ENCODE results near the gene BEAN1.
"Not testable (repeated sequence)": the region's sequence is repeated elsewhere in the genome, so short reads cannot be mapped to it uniquely, and the experiment has no call there.

The BEAN1 gene

DNA sequence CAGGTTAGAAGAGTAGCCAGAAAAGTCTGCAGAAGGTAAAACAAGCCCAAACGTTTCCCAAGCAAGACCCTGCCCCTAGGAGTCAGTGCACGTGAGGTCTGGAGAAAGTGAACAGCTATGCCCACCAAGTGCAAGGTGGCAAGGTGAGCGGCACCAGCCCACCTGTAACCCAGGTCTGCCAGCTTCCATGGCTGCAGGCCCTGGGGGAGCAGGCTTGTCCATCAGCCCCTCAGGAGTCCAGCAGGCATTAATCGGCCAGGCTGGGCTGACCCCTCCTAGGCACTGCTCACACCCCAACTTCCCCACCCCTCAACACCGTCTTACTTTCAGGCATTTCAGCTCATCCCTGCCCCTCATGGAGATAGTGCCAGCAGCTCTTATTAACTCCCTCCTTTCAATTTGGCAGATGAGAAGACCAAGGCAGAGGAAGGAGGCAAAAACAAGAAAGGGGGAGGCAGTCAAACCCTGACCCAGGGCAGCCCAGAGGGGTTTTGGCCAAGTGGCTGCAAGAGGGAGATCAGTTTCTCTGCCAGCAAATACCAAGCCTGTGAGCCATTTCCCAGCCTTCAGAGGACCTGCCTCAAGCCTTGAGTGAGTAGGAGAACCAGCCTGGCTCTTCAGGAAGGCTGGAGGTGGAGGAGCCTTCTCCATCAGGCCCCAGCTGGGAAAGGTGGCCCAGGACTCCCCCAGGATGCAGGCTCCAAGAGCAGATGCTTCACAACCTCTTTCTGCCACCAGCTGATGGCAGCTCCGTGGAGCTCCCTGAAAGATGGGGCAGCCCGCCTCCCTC is 14.7 kb downstream of the BEAN1 start:
- H3K4me1 ChIP-seq (ENCODE audit: control insufficient read depth, insufficient read depth, low read length): no peaks in the 10 kb centered on the region
- H3K9ac ChIP-seq (ENCODE audit: low read length): no peak overlapping the region
- H3K4me3 ChIP-seq (ENCODE audit: low read length): no peak overlapping the region
- no peaks in the 10 kb centered on the region for H3K36me3 ChIP-seq (ENCODE audit: control insufficient read depth, insufficient read depth, low read length)
- H3K27me3 ChIP-seq (ENCODE audit: control insufficient read depth, insufficient read depth, low read length): peaks cover 6% of the 10 kb centered on the region
- no peak overlapping the region for H3K27ac ChIP-seq (ENCODE audit: low read depth, low read length)

DNA sequence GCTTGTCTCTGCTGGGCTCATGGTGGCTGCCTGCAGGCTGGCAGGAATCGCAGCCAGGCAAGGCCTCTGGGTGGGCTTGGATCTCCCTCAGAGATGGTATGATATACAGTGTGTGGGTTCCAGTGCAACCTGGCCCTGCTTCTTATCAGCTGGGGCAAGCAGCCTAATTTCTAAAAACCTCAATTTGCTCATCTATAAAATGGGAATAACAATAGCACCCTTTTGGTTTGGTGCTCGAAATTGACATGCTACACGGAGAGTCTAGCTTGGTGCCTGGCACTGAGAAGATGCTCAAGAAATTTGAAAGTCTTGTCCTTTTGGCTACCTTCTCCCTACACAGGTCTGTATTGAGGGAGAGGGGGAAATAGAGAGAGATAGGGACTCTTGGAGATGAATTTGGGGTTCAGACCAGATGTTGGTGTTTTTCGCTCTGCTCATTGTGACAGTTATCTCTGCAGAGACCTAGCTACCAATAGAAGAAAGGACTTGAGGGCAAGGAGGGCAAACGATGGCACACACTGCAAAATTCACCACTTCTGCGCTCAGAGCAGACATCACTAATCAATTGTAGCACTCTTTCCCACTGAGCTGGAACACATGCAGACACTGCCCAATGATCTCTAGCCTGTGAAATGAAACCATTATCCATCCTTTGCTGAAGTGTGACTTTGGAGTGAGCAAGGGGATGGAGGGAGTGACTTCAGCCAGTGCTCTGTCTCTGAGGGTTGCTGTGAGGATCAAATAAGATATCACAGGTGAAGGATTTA is 15.6 kb downstream of the BEAN1 start:
- H3K27me3 ChIP-seq (ENCODE audit: control insufficient read depth, insufficient read depth, low read length): peaks cover 6% of the 10 kb centered on the region
- H3K4me1 ChIP-seq (ENCODE audit: control insufficient read depth, insufficient read depth, low read length): no peaks in the 10 kb centered on the region
- H3K27ac ChIP-seq (ENCODE audit: low read depth, low read length): no peak overlapping the region
- H3K9ac ChIP-seq (ENCODE audit: low read length): no peak overlapping the region
- no peak overlapping the region for H3K4me3 ChIP-seq (ENCODE audit: low read length)
- H3K36me3 ChIP-seq (ENCODE audit: control insufficient read depth, insufficient read depth, low read length): no peaks in the 10 kb centered on the region

DNA sequence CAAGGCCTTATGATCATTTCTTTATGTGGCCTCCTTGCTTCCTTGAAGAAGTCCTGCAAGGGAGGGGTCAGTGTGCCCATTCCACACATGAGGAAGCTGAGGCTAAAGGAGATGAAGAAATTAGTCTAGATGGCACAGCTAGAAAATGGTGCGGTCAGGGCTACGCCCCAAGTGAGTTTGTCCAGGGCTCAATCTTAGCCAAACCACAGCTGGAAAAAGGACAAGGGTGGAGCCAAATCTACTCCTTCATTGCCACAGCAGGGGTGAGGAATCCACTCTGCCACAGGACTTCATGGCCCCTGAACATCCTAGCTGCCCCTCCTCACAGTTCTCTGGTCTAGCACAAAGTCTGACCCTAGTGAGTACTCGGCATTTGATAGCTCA is 16.2 kb downstream of the BEAN1 start:
- peaks cover 6% of the 10 kb centered on the region for H3K27me3 ChIP-seq (ENCODE audit: control insufficient read depth, insufficient read depth, low read length)
- no peak overlapping the region for H3K27ac ChIP-seq (ENCODE audit: low read depth, low read length)
- H3K9ac ChIP-seq (ENCODE audit: low read length): no peak overlapping the region
- H3K4me3 ChIP-seq (ENCODE audit: low read length): no peak overlapping the region
- no peaks in the 10 kb centered on the region for H3K36me3 ChIP-seq (ENCODE audit: control insufficient read depth, insufficient read depth, low read length)
- H3K4me1 ChIP-seq (ENCODE audit: control insufficient read depth, insufficient read depth, low read length): no peaks in the 10 kb centered on the region

DNA sequence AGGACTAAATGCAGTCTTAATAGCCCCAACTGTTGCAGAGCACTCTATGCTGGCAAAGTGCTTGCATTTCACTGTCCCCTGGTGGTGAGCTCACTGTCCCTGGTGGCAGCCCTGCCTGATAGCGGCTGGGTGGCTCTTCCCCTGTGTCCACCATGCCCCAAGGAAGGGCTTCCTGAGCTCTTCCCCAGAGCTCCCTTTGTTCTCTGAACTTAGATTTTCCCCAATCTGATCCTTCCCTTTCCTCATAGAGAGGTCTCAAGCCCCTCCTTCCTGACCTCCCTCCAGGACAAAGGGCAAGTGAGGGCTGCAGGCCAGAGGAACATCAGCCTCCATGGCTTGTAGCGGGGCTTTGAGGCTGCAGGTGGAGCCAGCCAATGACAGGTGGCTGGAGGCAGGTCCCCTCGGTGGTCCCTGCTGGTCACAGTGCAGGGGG is 17.0 kb downstream of the BEAN1 start:
- no peak overlapping the region for H3K27ac ChIP-seq (ENCODE audit: low read depth, low read length)
- H3K9ac ChIP-seq (ENCODE audit: low read length): no peak overlapping the region
- H3K4me1 ChIP-seq (ENCODE audit: control insufficient read depth, insufficient read depth, low read length): no peaks in the 10 kb centered on the region
- H3K4me3 ChIP-seq (ENCODE audit: low read length): no peak overlapping the region
- H3K27me3 ChIP-seq (ENCODE audit: control insufficient read depth, insufficient read depth, low read length): peaks cover 6% of the 10 kb centered on the region
- H3K36me3 ChIP-seq (ENCODE audit: control insufficient read depth, insufficient read depth, low read length): no peaks in the 10 kb centered on the region

DNA sequence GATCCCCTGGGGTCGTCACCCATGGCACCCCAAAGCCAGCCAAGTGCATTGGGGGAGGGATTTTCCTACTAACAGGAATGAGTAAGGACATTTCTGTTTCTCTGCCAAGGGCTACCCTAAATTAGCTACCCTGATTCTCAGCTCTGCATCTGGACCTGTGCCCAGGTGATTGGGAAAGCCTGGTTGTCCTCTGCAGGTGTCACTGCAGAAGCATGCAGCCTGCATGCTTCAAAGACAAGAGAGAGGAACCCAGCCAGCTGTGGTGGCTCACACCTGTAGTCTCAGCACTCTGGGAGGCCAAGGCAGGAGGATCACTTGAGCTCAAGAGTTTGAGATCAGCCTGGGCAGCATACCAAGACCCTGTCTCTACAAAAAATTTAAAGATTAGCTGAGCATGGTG is 19.6 kb downstream of the BEAN1 start:
- Histone ChIP-seq H3K4me3 (ENCODE audit: low read length) (no peak overlapping the region), H3K9ac (ENCODE audit: low read length) (no peak overlapping the region)

DNA sequence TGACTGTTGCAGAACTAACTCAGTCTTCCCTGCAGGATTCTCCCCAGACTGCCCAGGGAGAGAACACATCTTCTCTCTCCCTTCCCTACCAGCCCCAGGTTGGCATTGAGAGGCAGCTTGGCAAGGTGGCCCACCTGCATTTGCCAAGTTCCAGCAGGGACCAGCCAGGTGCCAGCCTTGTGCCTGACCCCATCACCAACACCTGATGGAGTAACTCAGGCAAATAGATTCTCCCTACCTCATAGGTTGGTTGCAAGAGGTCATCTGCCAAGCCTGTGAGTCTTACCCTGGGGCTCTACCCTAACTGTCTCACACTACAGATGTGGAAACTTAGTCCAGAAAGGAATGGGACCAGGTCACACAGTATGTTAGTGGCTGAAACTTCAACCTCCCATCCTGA is 20.4 kb downstream of the BEAN1 start:
- Histone ChIP-seq H3K4me3 (ENCODE audit: low read length) (no peak overlapping the region), H3K27me3 (ENCODE audit: control insufficient read depth, insufficient read depth, low read length) (peaks cover 6% of the 10 kb centered on the region), H3K36me3 (ENCODE audit: control insufficient read depth, insufficient read depth, low read length) (no peaks in the 10 kb centered on the region), H3K9ac (ENCODE audit: low read length) (no peak overlapping the region), H3K27ac (ENCODE audit: low read depth, low read length) (no peak overlapping the region), H3K4me1 (ENCODE audit: control insufficient read depth, insufficient read depth, low read length) (no peaks in the 10 kb centered on the region)

More for the DNA sequence above, 19.6 kb downstream of the BEAN1 start:
- H3K27me3 ChIP-seq (ENCODE audit: control insufficient read depth, insufficient read depth, low read length): peaks cover 6% of the 10 kb centered on the region
- no peaks in the 10 kb centered on the region for H3K36me3 ChIP-seq (ENCODE audit: control insufficient read depth, insufficient read depth, low read length)
- no peak overlapping the region for H3K27ac ChIP-seq (ENCODE audit: low read depth, low read length)
- H3K4me1 ChIP-seq (ENCODE audit: control insufficient read depth, insufficient read depth, low read length): no peaks in the 10 kb centered on the region

DNA sequence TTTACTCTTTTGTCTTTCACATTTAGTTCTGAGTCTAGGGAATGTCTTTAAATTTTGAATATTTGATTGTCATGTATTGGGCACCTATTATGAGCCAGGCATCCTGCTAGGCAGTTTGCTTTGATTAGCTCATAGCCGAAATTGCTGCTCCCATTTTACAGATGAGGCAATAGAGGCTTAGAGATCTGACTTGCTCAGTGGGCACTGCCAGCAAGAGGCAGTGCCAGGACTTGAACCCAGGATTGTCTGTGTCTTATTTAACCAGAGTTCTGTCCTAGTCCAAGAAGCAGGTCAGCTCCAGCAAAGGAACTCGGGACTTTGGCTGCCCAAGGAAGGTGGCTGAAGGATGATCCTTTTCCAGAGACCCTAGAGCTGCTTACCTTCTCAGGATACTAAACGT is 24.5 kb downstream of the BEAN1 start:
- no peak overlapping the region for H3K9ac ChIP-seq (ENCODE audit: low read length)
- H3K36me3 ChIP-seq (ENCODE audit: control insufficient read depth, insufficient read depth, low read length): no peaks in the 10 kb centered on the region
- no peak overlapping the region for H3K4me3 ChIP-seq (ENCODE audit: low read length)
- no peak overlapping the region for H3K27ac ChIP-seq (ENCODE audit: low read depth, low read length)
- no peaks in the 10 kb centered on the region for H3K4me1 ChIP-seq (ENCODE audit: control insufficient read depth, insufficient read depth, low read length)
- peaks cover under 1% of the 10 kb centered on the region for H3K27me3 ChIP-seq (ENCODE audit: control insufficient read depth, insufficient read depth, low read length)

DNA sequence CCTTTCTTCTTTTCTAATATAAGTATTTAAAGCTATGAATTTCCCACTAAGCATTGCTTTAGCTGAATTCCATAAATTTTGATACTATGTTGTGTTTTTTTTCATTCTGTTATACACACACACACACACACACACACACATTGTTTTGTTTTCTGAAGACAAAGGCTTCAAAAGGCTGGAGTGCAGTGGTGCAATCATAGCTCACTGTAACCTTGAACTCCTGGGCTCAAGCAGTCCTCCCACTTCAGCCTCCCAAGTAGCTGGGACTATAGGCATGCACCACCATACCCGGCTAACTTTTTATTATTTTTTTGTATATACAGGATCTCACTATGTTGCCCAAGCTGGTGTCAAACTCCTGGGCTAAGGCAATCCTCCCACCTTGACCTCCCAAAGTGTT is 26.1 kb downstream of the BEAN1 start:
- H3K4me3 ChIP-seq (ENCODE audit: low read length); H3K9ac ChIP-seq (ENCODE audit: low read length); H3K36me3 ChIP-seq (ENCODE audit: control insufficient read depth, insufficient read depth, low read length); H3K27ac ChIP-seq (ENCODE audit: low read depth, low read length); H3K27me3 ChIP-seq (ENCODE audit: control insufficient read depth, insufficient read depth, low read length); H3K4me1 ChIP-seq (ENCODE audit: control insufficient read depth, insufficient read depth, low read length): not testable (repeated sequence)

DNA sequence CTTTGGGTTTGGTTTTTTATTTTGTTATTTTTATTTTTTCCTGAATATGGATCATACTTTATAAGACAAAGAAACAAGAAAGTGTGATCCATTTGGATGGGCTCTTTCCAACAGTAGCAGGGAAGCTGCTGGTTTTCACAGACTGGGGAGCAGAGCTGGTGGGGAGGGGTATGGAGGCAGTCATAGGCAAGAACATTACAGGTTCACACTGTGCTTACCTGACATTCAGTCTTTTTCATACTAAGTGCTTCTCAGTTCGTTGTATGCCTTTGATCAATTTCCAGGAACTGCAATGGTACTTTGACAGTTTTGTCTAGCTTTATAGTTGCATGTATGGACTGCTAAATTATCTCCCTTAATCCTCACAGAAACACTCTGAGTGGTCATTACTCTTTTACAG is 27.7 kb downstream of the BEAN1 start:
- no peak overlapping the region for H3K9ac ChIP-seq (ENCODE audit: low read length)
- no peaks in the 10 kb centered on the region for H3K4me1 ChIP-seq (ENCODE audit: control insufficient read depth, insufficient read depth, low read length)
- no peak overlapping the region for H3K27ac ChIP-seq (ENCODE audit: low read depth, low read length)
- H3K36me3 ChIP-seq (ENCODE audit: control insufficient read depth, insufficient read depth, low read length): no peaks in the 10 kb centered on the region
- no peak overlapping the region for H3K4me3 ChIP-seq (ENCODE audit: low read length)
- no peaks in the 10 kb centered on the region for H3K27me3 ChIP-seq (ENCODE audit: control insufficient read depth, insufficient read depth, low read length)

DNA sequence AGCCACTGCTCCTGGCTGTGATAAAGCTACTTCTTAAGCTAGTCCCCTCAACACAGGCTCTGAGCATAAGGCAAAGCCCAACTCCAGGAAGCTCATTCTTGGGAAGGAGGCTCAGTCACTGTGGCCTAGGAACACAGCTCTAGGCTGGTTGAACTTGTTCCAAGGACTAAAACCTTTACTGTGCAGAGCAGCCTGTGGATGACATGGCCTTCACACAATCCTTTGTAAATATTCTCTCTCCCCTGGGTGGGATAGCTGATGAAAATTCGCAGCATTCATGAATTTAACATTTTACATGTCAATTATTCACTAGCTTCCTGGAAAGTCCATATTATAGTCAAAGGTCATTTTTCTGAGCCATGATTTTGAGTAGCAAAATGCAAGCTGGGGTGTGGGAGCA is 28.9 kb downstream of the BEAN1 start:
- H3K9ac ChIP-seq (ENCODE audit: low read length): no peak overlapping the region
- no peaks in the 10 kb centered on the region for H3K36me3 ChIP-seq (ENCODE audit: control insufficient read depth, insufficient read depth, low read length)
- H3K27ac ChIP-seq (ENCODE audit: low read depth, low read length): no peak overlapping the region
- no peaks in the 10 kb centered on the region for H3K4me1 ChIP-seq (ENCODE audit: control insufficient read depth, insufficient read depth, low read length)
- no peak overlapping the region for H3K4me3 ChIP-seq (ENCODE audit: low read length)
- no peaks in the 10 kb centered on the region for H3K27me3 ChIP-seq (ENCODE audit: control insufficient read depth, insufficient read depth, low read length)

DNA sequence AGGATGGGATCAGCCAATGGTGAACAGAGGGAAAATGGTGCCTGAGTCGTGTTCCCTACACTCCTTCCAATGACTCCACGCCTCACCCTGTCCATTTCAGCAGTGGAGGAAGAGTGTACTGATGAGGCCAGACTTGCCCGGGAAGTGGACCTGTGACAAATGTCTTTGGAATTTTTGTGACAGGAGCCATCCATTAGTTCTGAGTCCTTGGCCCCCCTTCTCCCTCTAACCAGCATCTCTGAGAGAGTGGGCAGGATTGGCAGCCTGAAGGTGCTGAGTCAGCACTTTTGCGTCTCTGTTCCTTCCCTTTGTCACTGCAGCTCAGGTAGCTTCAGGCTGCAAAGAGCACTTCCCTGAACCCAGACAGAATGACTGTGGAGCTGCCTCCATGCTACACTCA is 30.8 kb downstream of the BEAN1 start:
- H3K27me3 ChIP-seq (ENCODE audit: control insufficient read depth, insufficient read depth, low read length): no peaks in the 10 kb centered on the region
- H3K4me3 ChIP-seq (ENCODE audit: low read length): no peak overlapping the region
- H3K27ac ChIP-seq (ENCODE audit: low read depth, low read length): no peak overlapping the region
- H3K4me1 ChIP-seq (ENCODE audit: control insufficient read depth, insufficient read depth, low read length): no peaks in the 10 kb centered on the region
- H3K36me3 ChIP-seq (ENCODE audit: control insufficient read depth, insufficient read depth, low read length): no peaks in the 10 kb centered on the region
- no peak overlapping the region for H3K9ac ChIP-seq (ENCODE audit: low read length)

DNA sequence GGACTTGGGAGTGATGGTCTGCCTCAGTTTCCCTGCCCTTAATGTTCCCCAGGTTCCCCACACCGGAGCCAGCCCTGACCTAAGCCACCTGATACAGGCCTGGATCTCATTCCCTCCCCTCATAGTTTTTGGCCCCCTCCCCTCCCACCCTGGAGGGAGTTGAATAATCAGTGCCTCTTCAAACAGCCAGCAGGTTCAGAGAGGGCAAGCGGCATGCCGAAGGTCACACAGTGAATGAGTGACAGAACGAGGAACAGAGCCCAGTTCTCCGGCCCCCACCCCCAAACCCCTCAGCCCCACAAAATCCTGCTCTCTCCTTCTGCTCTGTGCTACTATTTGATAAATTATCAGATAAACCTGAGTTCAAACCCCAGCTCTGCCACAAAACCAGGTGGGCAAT is 31.2 kb downstream of the BEAN1 start:
- Histone ChIP-seq H3K27me3 (ENCODE audit: control insufficient read depth, insufficient read depth, low read length) (no peaks in the 10 kb centered on the region), H3K4me1 (ENCODE audit: control insufficient read depth, insufficient read depth, low read length) (no peaks in the 10 kb centered on the region)

DNA sequence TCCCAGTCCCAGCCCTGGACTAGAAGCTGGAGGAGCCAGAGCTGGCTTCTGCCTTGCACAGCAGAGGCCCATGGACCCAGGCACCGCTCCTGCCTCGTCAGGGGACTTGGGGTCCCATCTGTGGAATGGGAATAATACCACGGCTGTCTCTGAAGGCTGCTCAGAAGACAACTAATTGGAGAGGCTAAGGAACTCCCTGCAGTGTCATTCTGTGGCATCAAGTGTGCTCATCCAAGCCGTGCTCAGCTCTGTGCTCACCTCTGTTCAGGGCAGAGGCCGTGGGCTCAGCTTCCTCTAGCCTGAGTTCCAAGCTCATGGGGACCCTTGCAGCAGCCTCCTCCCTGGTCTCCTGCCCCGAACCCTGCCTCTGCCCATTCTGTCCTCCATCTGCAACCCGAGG is 31.8 kb downstream of the BEAN1 start:
- Histone ChIP-seq H3K4me1 (ENCODE audit: control insufficient read depth, insufficient read depth, low read length) (no peaks in the 10 kb centered on the region), H3K36me3 (ENCODE audit: control insufficient read depth, insufficient read depth, low read length) (no peaks in the 10 kb centered on the region), H3K9ac (ENCODE audit: low read length) (no peak overlapping the region), H3K27me3 (ENCODE audit: control insufficient read depth, insufficient read depth, low read length) (no peaks in the 10 kb centered on the region), H3K27ac (ENCODE audit: low read depth, low read length) (no peak overlapping the region), H3K4me3 (ENCODE audit: low read length) (no peak overlapping the region)

More for the DNA sequence above, 31.2 kb downstream of the BEAN1 start:
- no peak overlapping the region for H3K27ac ChIP-seq (ENCODE audit: low read depth, low read length)
- H3K9ac ChIP-seq (ENCODE audit: low read length): no peak overlapping the region
- no peak overlapping the region for H3K4me3 ChIP-seq (ENCODE audit: low read length)
- H3K36me3 ChIP-seq (ENCODE audit: control insufficient read depth, insufficient read depth, low read length): no peaks in the 10 kb centered on the region
